ENCODE results near the gene GSX1.

Gene GSX1

DNA sequence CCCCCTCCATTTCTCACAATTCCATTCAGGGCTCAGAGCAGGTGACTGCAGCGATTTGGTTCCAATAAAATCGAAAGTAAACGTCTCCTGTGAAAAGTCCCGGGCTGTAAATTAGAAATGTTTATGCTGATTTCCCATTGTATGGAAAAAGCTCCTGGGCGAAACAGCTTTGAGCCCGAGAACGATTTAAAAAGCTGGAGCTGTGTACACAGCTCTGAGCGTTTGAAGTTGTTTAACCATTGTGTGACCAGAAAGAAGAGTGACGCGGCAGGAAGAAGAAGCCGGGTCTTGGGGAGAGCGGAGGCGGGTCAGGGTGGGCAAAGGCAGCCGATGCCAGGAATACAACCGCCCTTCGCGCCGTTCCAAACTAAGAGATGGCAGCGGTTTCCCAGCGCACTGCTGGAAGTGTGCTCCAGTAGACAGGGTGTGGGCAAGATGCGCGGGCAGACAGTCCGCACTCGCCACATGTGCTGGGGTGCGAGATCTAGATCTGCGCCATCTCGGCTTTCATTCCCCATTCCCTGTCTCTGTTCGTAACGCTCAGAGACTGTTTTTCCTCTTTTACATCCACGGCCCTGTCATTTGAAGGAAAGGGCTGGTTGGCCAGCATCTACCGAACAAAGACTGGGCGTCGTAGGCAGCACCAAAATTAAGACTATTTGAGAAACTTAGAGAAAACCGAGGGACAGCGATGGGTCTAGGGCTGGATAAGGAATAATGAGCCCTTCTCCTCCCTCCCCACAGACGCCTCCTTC lies 960 bp upstream of the GSX1 start:
- Histone ChIP-seq H3K4me1 (ENCODE audit: low read length) (peaks cover 15% of the 10 kb centered on the region), H3K27me3 (ENCODE audit: low read depth, low read length) (no peaks in the 10 kb centered on the region), H2AFZ (ENCODE audit: low read depth, low read length) (peak overlapping the region; percentile 83), H3K9ac (ENCODE audit: low read length) (peak overlapping the region; percentile 72), H3K4me3 (ENCODE audit: low read length) (peak overlapping the region; percentile 74), H3K27ac (ENCODE audit: low read length) (no peak overlapping the region), H3K36me3 (replicated peaks; ENCODE audit: low read depth, low read length) (no peaks in the 10 kb centered on the region), H3K9me3 (ENCODE audit: insufficient read depth, low read length) (no peaks in the 10 kb centered on the region), H3K4me2 (ENCODE audit: low read length) (peak overlapping the region; percentile 74), H3K79me2 (ENCODE audit: low read length) (no peaks in the 10 kb centered on the region), H4K20me1 (ENCODE audit: insufficient read depth, low read length) (no peaks in the 10 kb centered on the region)
- no peak for TF ChIP-seq EZH2phosphoT487 (IDR thresholded peaks at IDR 0.05; ENCODE audit: low read depth)
- TF ChIP-seq, protein P1, sequence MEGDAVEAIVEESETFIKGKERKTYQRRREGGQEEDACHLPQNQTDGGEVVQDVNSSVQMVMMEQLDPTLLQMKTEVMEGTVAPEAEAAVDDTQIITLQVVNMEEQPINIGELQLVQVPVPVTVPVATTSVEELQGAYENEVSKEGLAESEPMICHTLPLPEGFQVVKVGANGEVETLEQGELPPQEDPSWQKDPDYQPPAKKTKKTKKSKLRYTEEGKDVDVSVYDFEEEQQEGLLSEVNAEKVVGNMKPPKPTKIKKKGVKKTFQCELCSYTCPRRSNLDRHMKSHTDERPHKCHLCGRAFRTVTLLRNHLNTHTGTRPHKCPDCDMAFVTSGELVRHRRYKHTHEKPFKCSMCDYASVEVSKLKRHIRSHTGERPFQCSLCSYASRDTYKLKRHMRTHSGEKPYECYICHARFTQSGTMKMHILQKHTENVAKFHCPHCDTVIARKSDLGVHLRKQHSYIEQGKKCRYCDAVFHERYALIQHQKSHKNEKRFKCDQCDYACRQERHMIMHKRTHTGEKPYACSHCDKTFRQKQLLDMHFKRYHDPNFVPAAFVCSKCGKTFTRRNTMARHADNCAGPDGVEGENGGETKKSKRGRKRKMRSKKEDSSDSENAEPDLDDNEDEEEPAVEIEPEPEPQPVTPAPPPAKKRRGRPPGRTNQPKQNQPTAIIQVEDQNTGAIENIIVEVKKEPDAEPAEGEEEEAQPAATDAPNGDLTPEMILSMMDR (IDR thresholded peaks at IDR 0.05; ENCODE audit: low read depth, low read length) = no peak

DNA sequence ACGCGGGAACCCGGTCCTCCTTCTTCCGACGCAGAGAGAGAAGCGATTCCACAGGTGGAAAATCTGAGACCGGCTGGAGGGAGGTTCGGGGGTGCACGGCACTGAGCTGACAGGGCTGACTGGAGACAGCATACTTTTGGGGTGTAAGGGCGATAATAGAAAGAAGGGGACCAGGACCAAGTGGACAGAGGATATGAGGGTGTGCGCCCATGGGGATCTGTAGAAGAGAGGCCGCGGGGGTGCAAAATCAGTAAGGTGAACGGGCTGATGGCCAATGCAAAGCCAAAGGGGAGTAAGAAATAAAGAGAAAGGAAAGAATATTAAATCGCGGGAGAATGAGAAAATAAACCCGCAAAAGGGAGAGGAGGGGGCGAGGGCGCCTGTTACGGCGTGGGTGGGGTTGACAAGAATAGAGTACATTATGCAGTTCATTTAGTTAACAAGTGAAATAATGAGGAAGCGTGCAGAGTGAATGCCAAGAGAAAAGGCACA lies 336 bp upstream of the GSX1 start:
- Histone ChIP-seq H3K27me3 (ENCODE audit: low read depth, low read length) (no peaks in the 10 kb centered on the region), H3K79me2 (ENCODE audit: low read length) (no peaks in the 10 kb centered on the region), H3K4me1 (ENCODE audit: low read length) (peaks cover 15% of the 10 kb centered on the region), H3K4me3 (ENCODE audit: low read length) (no peak overlapping the region), H3K4me2 (ENCODE audit: low read length) (no peak overlapping the region), H3K9me3 (ENCODE audit: insufficient read depth, low read length) (no peaks in the 10 kb centered on the region), H3K36me3 (replicated peaks; ENCODE audit: low read depth, low read length) (no peaks in the 10 kb centered on the region), H4K20me1 (ENCODE audit: insufficient read depth, low read length) (no peaks in the 10 kb centered on the region), H2AFZ (ENCODE audit: low read depth, low read length) (no peak overlapping the region), H3K27ac (ENCODE audit: low read length) (no peak overlapping the region), H3K9ac (ENCODE audit: low read length) (no peak overlapping the region)
- TF ChIP-seq EZH2phosphoT487 (IDR thresholded peaks at IDR 0.05; ENCODE audit: low read depth) = no peak

DNA sequence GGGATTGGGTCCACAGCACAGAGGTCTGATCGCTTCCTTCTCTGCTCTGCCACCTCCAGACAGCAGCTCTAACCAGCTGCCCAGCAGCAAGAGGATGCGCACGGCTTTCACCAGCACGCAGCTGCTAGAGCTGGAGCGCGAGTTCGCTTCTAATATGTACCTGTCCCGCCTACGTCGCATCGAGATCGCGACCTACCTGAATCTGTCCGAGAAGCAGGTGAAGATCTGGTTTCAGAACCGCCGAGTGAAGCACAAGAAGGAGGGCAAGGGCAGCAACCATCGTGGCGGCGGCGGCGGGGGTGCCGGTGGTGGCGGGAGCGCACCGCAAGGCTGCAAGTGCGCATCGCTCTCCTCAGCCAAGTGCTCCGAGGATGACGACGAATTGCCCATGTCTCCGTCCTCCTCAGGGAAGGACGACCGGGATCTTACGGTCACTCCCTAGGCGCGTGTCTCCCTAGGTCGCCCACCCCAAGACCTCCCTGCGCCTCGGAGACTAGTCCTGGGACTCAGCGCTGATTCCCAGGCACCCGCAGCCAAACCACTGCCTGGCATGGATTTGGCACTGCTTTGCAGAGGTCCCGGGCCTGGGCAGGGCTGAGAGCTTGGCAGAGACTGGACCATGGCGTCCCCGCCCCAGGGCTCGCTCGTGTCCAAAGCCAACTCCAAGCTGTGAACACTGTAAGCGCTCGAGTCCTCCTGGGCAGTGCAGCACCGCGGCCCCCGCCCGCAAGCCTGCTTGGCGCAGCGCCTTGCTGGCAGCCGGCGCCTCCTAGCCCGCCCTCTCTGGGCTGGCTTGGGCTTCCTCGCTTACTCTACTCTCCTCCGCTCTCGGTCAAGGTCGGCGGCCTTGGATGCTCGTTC lies 1.5 kb downstream of the GSX1 start:
- TF ChIP-seq EZH2phosphoT487 (IDR thresholded peaks at IDR 0.05; ENCODE audit: low read depth) = no peak
- TF ChIP-seq, protein P1 (IDR thresholded peaks at IDR 0.05; ENCODE audit: low read depth, low read length) = no peak
- Histone ChIP-seq H3K4me2 (ENCODE audit: low read length) (no peak overlapping the region), H3K9ac (ENCODE audit: low read length) (no peak overlapping the region), H4K20me1 (ENCODE audit: insufficient read depth, low read length) (no peaks in the 10 kb centered on the region), H3K4me3 (ENCODE audit: low read length) (no peak overlapping the region), H3K79me2 (ENCODE audit: low read length) (no peaks in the 10 kb centered on the region), H3K27me3 (ENCODE audit: low read depth, low read length) (no peaks in the 10 kb centered on the region), H3K36me3 (replicated peaks; ENCODE audit: low read depth, low read length) (no peaks in the 10 kb centered on the region), H3K9me3 (ENCODE audit: insufficient read depth, low read length) (no peaks in the 10 kb centered on the region), H3K27ac (ENCODE audit: low read length) (no peak overlapping the region), H3K4me1 (ENCODE audit: low read length) (peaks cover 15% of the 10 kb centered on the region), H2AFZ (ENCODE audit: low read depth, low read length) (no peak overlapping the region)

DNA sequence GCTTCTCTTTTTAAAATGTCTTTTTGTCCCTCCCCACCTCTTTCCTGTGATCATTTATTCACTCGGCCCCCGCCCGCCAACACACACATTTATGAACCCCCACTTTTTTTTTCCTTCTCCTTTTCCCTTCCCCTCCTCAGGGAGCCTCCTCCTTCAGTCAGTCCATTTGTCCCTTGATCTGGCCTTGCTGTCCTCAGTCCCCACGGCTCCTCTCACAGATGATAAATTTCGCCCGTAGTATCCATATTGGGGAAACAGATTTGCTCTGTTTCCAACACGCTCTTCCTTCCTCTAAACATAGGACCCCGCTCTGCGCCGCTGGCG lies 2.0 kb downstream of the GSX1 start:
- H3K79me2 ChIP-seq (ENCODE audit: low read length) = no peaks in the 10 kb centered on the region
- H3K27ac ChIP-seq (ENCODE audit: low read length) = no peak overlapping the region
- no peak overlapping the region for H3K9ac ChIP-seq (ENCODE audit: low read length)
- no peaks in the 10 kb centered on the region for H4K20me1 ChIP-seq (ENCODE audit: insufficient read depth, low read length)
- no peak overlapping the region for H3K4me3 ChIP-seq (ENCODE audit: low read length)
- H3K4me2 ChIP-seq (ENCODE audit: low read length) = no peak overlapping the region
- H2AFZ ChIP-seq (ENCODE audit: low read depth, low read length) = no peak overlapping the region
- no peaks in the 10 kb centered on the region for H3K36me3 ChIP-seq (replicated peaks; ENCODE audit: low read depth, low read length)
- TF ChIP-seq EZH2phosphoT487 (IDR thresholded peaks at IDR 0.05; ENCODE audit: low read depth) = no peak
- TF ChIP-seq, protein P1 (IDR thresholded peaks at IDR 0.05; ENCODE audit: low read depth, low read length) = no peak
- H3K4me1 ChIP-seq (ENCODE audit: low read length) = peaks cover 9% of the 10 kb centered on the region
- no peaks in the 10 kb centered on the region for H3K9me3 ChIP-seq (ENCODE audit: insufficient read depth, low read length)
- H3K27me3 ChIP-seq (ENCODE audit: low read depth, low read length) = no peaks in the 10 kb centered on the region

All from OCI-LY3 (cell line).